Mammary epithelial cell (primary cell): ENCODE measurements around the gene HRH2.

Experiments used
- EZH2 ChIP-seq: IDR thresholded peaks from 2 replicates; pipeline ENCODE4 v1.6.1; 2012; ENCODE audit warnings: low read length, inconsistent platforms, borderline replicate concordance
- TF ChIP-seq, protein P1 (sequence below), 2 donors: IDR thresholded peaks in 1 of 2; conservative IDR thresholded peaks in 1 of 2; 2 replicates each; pipeline ENCODE4 v1.5.1; 2011 to 2012; ENCODE audit warnings: inconsistent platforms in 2 of 2, low read length in 2 of 2, mild to moderate bottlenecking in 2 of 2, control low read depth in 1 of 2, low read depth in 1 of 2; ENCODE audit not compliant: insufficient read depth in 1 of 2; ENCODE audit errors: extremely low read depth in 1 of 2

GRCh38 chr5:175724314-175725275, 66.7 kb downstream of the HRH2 start:
- TF ChIP-seq, protein P1, sequence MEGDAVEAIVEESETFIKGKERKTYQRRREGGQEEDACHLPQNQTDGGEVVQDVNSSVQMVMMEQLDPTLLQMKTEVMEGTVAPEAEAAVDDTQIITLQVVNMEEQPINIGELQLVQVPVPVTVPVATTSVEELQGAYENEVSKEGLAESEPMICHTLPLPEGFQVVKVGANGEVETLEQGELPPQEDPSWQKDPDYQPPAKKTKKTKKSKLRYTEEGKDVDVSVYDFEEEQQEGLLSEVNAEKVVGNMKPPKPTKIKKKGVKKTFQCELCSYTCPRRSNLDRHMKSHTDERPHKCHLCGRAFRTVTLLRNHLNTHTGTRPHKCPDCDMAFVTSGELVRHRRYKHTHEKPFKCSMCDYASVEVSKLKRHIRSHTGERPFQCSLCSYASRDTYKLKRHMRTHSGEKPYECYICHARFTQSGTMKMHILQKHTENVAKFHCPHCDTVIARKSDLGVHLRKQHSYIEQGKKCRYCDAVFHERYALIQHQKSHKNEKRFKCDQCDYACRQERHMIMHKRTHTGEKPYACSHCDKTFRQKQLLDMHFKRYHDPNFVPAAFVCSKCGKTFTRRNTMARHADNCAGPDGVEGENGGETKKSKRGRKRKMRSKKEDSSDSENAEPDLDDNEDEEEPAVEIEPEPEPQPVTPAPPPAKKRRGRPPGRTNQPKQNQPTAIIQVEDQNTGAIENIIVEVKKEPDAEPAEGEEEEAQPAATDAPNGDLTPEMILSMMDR (conservative IDR thresholded peaks at IDR 0.05 in 1 of 2, IDR thresholded peaks at IDR 0.05 in 1 of 2; ENCODE audit: extremely low read depth in 1 of 2, insufficient read depth in 1 of 2, low read depth in 1 of 2, low read length in 2 of 2) = no peak
- TF ChIP-seq EZH2 = no peak
